HCT116 (cell line): Measurements from ENCODE around the gene CBR1. TPM values are rescaled to one million over a fixed set of nuclear protein-coding genes. Genes with fewer than 3 reads are reported as not detected.

Experiments
- ATAC-seq: fragments of 200-7000 bp; cut with Tn5 transposase; 2 replicates; pipeline ENCODE4 v1.9.1; 2020; ENCODE audit warnings: mild to moderate bottlenecking, moderate library complexity
- BruUV-seq: library from RNA; stranded (reverse); fragments of 400-500 nt; replicated peaks from 2 replicates; lab custom pipeline; 2021; lab: Mats Ljungman, UMichigan
- CTCF ChIA-PET: fragments of 300-600 bp; sonication (Branson Sonifier 250); formaldehyde crosslinking; loops from one replicate; lab custom pipeline; 2021; ENCODE audit warnings: antibody characterized with exemption; lab: Charles Lee
- POLR2A ChIA-PET: fragments of 300-600, 350-600 bp; sonication (Branson Sonifier 250); formaldehyde crosslinking; loops from one replicate; lab custom pipeline; 2021; ENCODE audit warnings: antibody characterized with exemption; lab: Charles Lee
- RAD21 ChIA-PET, 2 experiments: fragments of 300-600 bp; sonication (Branson Sonifier 250); formaldehyde crosslinking; loops; one replicate each; lab custom pipeline; 2023; ENCODE audit warnings: low total read pairs in 2 of 2; ENCODE audit not compliant: uncharacterized antibody in 2 of 2, unreplicated experiment in 2 of 2, low non-redundant PET in 1 of 2; lab: Charles Lee
- DNase-seq: peaks from one replicate; pipeline ENCODE4 v3.0.0-alpha.2; 2010; ENCODE audit warnings: low read depth, low spot score
- H2AFZ ChIP-seq: fragments of 200-600 bp; shearing (Covaris generic), sonication (generic); 2 replicates; pipeline ENCODE4 v1.6.1; 2017; ENCODE audit warnings: low read depth, mixed run types, mixed read lengths, antibody characterized with exemption, low read length; ENCODE audit not compliant: poor library complexity, severe bottlenecking
- H3K27ac ChIP-seq: 2 replicates; pipeline ENCODE4 v1.5.1; 2012; ENCODE audit warnings: low read depth, low read length
- H3K27me3 ChIP-seq: fragments of 200-600 bp; sonication (generic); 2 replicates; pipeline ENCODE4 v1.6.1; 2016; ENCODE audit warnings: mixed run types, low read length, mixed read lengths; ENCODE audit not compliant: insufficient read depth
- H3K36me3 ChIP-seq, 2 experiments: fragments of 200-500 bp in 1 of 2; fragments of 200-600 bp in 1 of 2; sonication (Bioruptor generic) in 1 of 2; sonication (generic) in 1 of 2; 2 replicates each; pipeline versions ENCODE4 v1.5.1 to v1.6.1; 2014 to 2016; ENCODE audit warnings: low read length in 2 of 2, inconsistent platforms in 1 of 2, mixed read lengths in 1 of 2, mixed run types in 1 of 2; ENCODE audit not compliant: insufficient read depth in 2 of 2, control insufficient read depth in 1 of 2
- H3K4me1 ChIP-seq, 2 experiments: fragments of 200-600 bp in 1 of 2; sonication (generic) in 1 of 2; 2 replicates each; pipeline versions ENCODE4 v1.5.1 to v1.6.1; 2012 to 2017; ENCODE audit warnings: low read length in 2 of 2, inconsistent platforms in 1 of 2, mild to moderate bottlenecking in 1 of 2, mixed read lengths in 1 of 2, mixed run types in 1 of 2, moderate library complexity in 1 of 2; ENCODE audit not compliant: insufficient read depth in 2 of 2, control insufficient read depth in 1 of 2
- H3K4me2 ChIP-seq: fragments of 200-600 bp; sonication (generic); 2 replicates; pipeline ENCODE4 v1.6.1; 2017; ENCODE audit warnings: mixed run types, low read length, mixed read lengths
- H3K4me3 ChIP-seq, 2 experiments: fragments of 200-600 bp in 1 of 2; sonication (generic) in 1 of 2; replicated peaks in 1 of 2; 2 replicates each; pipeline ENCODE4 v1.5.1; 2011 to 2016; ENCODE audit warnings: low read length in 2 of 2, control low read depth in 1 of 2, low read depth in 1 of 2, mild to moderate bottlenecking in 1 of 2, mixed read lengths in 1 of 2, mixed run types in 1 of 2
- H3K79me2 ChIP-seq: fragments of 200-600 bp; sonication (generic); 2 replicates; pipeline ENCODE4 v1.6.1; 2017; ENCODE audit warnings: mild to moderate bottlenecking, mixed run types, low read length, moderate library complexity, mixed read lengths; ENCODE audit not compliant: insufficient read depth
- H3K9ac ChIP-seq: fragments of 200-600 bp; sonication (generic); 2 replicates; pipeline ENCODE4 v1.6.1; 2016; ENCODE audit warnings: low read length, mixed read lengths
- H3K9me2 ChIP-seq: fragments of 200-600 bp; sonication (generic), shearing (Covaris generic); 2 replicates; pipeline ENCODE4 v1.6.1; 2017; ENCODE audit warnings: mixed run types, mild to moderate bottlenecking, moderate library complexity; ENCODE audit not compliant: insufficient read depth
- H3K9me3 ChIP-seq, 2 experiments: fragments of 200-500 bp in 1 of 2; fragments of 200-600 bp in 1 of 2; sonication (Bioruptor generic) in 1 of 2; sonication (generic) in 1 of 2; 2 replicates each; pipeline ENCODE4 v1.6.1; 2014 to 2017; ENCODE audit warnings: low read length in 2 of 2, mixed read lengths in 2 of 2, inconsistent platforms in 1 of 2, low read depth in 1 of 2, mild to moderate bottlenecking in 1 of 2, mixed run types in 1 of 2, moderate library complexity in 1 of 2; ENCODE audit not compliant: control insufficient read depth in 1 of 2, insufficient read depth in 1 of 2
- H4K20me1 ChIP-seq: fragments of 200-600 bp; sonication (generic), shearing (Covaris generic); 2 replicates; pipeline ENCODE4 v1.6.1; 2017; ENCODE audit warnings: mixed run types, mild to moderate bottlenecking, moderate library complexity; ENCODE audit not compliant: insufficient read depth
- CBX3 ChIP-seq: IDR thresholded peaks from 2 replicates; pipeline ENCODE4 v1.6.1; 2012; ENCODE audit warnings: low read depth
- CEBPB ChIP-seq: IDR thresholded peaks from 2 replicates; pipeline ENCODE4 v1.6.1; 2012; ENCODE audit warnings: low read depth
- ELF1 ChIP-seq: IDR thresholded peaks from 2 replicates; pipeline ENCODE4 v1.6.1; 2012; ENCODE audit warnings: low read depth, borderline replicate concordance
- EZH2 ChIP-seq: fragments of 200-600 bp; sonication (generic); IDR thresholded peaks from 2 replicates; pipeline ENCODE4 v1.6.1; 2017; ENCODE audit warnings: antibody characterized with exemption, mixed run types
- FOSL1 ChIP-seq: IDR thresholded peaks from 2 replicates; pipeline ENCODE4 v1.6.1; 2012; ENCODE audit warnings: low read depth
- JUND ChIP-seq: IDR thresholded peaks from 2 replicates; pipeline ENCODE4 v1.6.1; 2012
- POLR2AphosphoS5 ChIP-seq: IDR thresholded peaks from 2 replicates; pipeline ENCODE4 v1.6.1; 2011; ENCODE audit warnings: mild to moderate bottlenecking, low read depth, low read length, moderate library complexity
- SIN3A ChIP-seq: IDR thresholded peaks from 2 replicates; pipeline ENCODE4 v1.6.1; 2012; ENCODE audit warnings: low read depth
- SP1 ChIP-seq: IDR thresholded peaks from 2 replicates; pipeline ENCODE4 v1.6.1; 2012; ENCODE audit warnings: low read depth
- YY1 ChIP-seq: IDR thresholded peaks from 2 replicates; pipeline ENCODE4 v1.6.1; 2011; ENCODE audit warnings: low read length, low read depth, moderate library complexity, mild to moderate bottlenecking; ENCODE audit not compliant: insufficient replicate concordance; ENCODE audit errors: extremely low read depth
- ZFX ChIP-seq: fragments of 450-650 bp; IDR thresholded peaks from 2 replicates; pipeline ENCODE4 v1.6.1; 2017
- intact Hi-C: fragments of 100-400 bp; cut with micrococcal nuclease; formaldehyde crosslinking; loops from 2 replicates; pipeline ENCODE4 v1.10.0; 2022
- total RNA-seq: library from RNA; stranded (reverse); gene quantifications from one replicate; pipeline ENCODE4 v1.2.1, GENCODE V29; 2021; ENCODE audit not compliant: unreplicated experiment
- TF ChIP-seq, protein P1 (sequence below): IDR thresholded peaks from 2 replicates; pipeline ENCODE4 v1.6.1; 2012
- TF ChIP-seq, protein P2 (sequence below): IDR thresholded peaks from 2 replicates; pipeline ENCODE4 v1.6.1; 2011; ENCODE audit warnings: mild to moderate bottlenecking, low read length, moderate library complexity; ENCODE audit not compliant: insufficient replicate concordance; ENCODE audit errors: extremely low read depth
- TF ChIP-seq, protein P3 (sequence below), 3 experiments: fragments of 200-600 bp in 1 of 3; sonication (generic) in 1 of 3; IDR thresholded peaks in 2 of 3; conservative IDR thresholded peaks in 1 of 3; 2 replicates each; pipeline ENCODE4 v1.5.1; 2012 to 2017; ENCODE audit warnings: low read depth in 2 of 3, low read length in 2 of 3, antibody characterized with exemption in 1 of 3, borderline replicate concordance in 1 of 3, control low read depth in 1 of 3, mild to moderate bottlenecking in 1 of 3, mixed read lengths in 1 of 3, mixed run types in 1 of 3, moderate library complexity in 1 of 3; ENCODE audit not compliant: insufficient read depth in 1 of 3
- TF ChIP-seq, protein P4 (sequence below): IDR thresholded peaks from 2 replicates; pipeline ENCODE4 v1.6.1; 2012

CBR1 gene
- total RNA-seq, 1 experiment from 2014 or later, result 0.91 TPM

DNA sequence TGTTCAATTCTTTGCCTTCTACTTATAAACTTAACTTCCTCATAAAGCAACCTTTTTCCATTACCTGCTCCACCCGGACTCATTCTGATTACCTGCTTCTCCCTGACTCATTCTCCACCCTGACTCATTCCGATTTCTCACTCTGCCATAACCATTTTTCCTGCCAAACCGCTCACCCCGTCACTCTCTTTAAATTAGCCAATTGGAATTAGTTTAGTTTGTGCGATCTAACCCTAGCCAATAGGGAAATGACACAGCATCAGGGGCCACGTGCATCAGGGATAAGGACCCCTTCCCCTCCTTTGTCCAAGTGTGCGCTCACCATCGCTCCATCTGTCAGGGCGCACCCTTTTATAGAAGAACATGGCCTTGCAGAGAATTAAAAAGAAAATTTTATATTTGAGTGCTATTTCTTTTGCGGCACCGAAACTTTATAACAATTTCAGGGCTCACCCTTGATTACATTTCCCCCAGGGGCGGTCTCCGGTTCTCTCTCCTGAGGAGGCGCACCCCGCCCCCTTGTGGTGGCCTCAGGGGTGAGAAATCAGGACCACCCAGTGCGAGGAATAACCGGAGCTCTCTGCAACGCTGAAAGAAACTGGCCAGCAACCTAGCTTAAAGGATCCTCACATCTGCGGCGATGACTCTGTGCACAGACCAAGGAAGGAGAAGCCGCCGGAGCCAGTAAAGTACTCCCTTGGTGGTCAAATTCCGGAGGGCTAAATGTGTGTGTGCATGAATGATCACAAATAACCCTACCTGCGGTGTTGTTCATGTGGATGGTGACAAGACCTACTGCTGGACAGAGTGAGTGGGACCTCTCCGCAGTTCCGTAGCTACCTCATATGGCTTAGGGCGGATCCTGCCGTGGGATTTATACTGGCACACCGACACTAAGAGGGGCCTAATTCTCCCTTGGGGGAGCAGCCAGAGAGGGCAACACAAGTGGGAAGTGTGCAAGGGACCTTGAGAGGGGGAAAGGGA is 34.8 kb downstream of the CBR1 start (continued):
- TF ChIP-seq FOSL1, result peak; percentile 30; the same call in 1 of the 2 replicates
- TF ChIP-seq SIN3A, result no peak
- TF ChIP-seq CEBPB, result no peak
- TF ChIP-seq ELF1, result no peak
- TF ChIP-seq ZFX, result no peak
- TF ChIP-seq, all 23 proteins: peak for 4

DNA sequence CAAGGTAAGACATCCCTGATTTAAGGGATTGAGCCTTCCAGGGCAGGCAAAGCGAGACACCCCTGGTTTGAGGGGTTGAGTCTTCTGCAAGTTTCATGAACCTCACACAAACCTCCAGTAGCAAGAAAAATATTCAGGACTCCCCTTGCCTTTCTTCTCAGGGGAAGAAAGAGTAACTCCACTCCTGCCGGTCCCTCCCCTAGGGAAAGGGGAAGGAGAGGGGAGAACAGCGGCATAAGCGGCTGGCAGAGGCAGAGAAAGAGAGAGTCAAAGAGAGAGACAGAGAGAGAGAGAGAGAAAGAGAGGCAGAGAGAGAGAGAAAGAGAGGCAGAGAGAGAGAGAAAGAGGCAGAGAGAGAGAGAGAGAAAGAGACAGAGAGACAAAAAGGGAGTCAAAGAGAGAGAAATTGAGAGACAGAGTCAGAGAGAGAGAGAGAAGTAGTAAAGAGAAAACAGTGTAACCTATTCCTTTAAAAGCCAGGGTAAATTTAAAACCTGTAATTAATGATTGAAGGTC is 35.6 kb downstream of the CBR1 start:
- no peak overlapping the region for H3K27ac ChIP-seq
- TF ChIP-seq CBX3, result no peak
- no peak for TF ChIP-seq ZFX
- TF ChIP-seq YY1, result no peak
- no peak for TF ChIP-seq JUND
- TF ChIP-seq, protein P1, sequence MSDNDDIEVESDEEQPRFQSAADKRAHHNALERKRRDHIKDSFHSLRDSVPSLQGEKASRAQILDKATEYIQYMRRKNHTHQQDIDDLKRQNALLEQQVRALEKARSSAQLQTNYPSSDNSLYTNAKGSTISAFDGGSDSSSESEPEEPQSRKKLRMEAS, result no peak
- TF ChIP-seq, protein P2, sequence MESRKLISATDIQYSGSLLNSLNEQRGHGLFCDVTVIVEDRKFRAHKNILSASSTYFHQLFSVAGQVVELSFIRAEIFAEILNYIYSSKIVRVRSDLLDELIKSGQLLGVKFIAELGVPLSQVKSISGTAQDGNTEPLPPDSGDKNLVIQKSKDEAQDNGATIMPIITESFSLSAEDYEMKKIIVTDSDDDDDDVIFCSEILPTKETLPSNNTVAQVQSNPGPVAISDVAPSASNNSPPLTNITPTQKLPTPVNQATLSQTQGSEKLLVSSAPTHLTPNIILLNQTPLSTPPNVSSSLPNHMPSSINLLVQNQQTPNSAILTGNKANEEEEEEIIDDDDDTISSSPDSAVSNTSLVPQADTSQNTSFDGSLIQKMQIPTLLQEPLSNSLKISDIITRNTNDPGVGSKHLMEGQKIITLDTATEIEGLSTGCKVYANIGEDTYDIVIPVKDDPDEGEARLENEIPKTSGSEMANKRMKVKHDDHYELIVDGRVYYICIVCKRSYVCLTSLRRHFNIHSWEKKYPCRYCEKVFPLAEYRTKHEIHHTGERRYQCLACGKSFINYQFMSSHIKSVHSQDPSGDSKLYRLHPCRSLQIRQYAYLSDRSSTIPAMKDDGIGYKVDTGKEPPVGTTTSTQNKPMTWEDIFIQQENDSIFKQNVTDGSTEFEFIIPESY, result no peak
- no peak for TF ChIP-seq SIN3A
- no peak for TF ChIP-seq SP1
- TF ChIP-seq EZH2, result no peak
- TF ChIP-seq, protein P3, sequence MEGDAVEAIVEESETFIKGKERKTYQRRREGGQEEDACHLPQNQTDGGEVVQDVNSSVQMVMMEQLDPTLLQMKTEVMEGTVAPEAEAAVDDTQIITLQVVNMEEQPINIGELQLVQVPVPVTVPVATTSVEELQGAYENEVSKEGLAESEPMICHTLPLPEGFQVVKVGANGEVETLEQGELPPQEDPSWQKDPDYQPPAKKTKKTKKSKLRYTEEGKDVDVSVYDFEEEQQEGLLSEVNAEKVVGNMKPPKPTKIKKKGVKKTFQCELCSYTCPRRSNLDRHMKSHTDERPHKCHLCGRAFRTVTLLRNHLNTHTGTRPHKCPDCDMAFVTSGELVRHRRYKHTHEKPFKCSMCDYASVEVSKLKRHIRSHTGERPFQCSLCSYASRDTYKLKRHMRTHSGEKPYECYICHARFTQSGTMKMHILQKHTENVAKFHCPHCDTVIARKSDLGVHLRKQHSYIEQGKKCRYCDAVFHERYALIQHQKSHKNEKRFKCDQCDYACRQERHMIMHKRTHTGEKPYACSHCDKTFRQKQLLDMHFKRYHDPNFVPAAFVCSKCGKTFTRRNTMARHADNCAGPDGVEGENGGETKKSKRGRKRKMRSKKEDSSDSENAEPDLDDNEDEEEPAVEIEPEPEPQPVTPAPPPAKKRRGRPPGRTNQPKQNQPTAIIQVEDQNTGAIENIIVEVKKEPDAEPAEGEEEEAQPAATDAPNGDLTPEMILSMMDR (IDR thresholded peaks at IDR 0.05 in 2 of 3, conservative IDR thresholded peaks at IDR 0.05 in 1 of 3; ENCODE audit: borderline replicate concordance in 1 of 3, insufficient read depth in 1 of 3, low read depth in 2 of 3, low read length in 2 of 3), result no peak
- TF ChIP-seq, protein P4, sequence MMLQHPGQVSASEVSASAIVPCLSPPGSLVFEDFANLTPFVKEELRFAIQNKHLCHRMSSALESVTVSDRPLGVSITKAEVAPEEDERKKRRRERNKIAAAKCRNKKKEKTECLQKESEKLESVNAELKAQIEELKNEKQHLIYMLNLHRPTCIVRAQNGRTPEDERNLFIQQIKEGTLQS, result no peak
- TF ChIP-seq FOSL1, result no peak
- no peak for TF ChIP-seq POLR2AphosphoS5

More for the DNA sequence above, 35.6 kb downstream of the CBR1 start:
- Histone ChIP-seq H3K36me3 (no peaks in the 10 kb centered on the region), H3K9ac (no peak overlapping the region), H3K9me3 (no peaks in the 10 kb centered on the region), H3K4me2 (no peak overlapping the region), H3K27me3 (no peaks in the 10 kb centered on the region), H3K79me2 (no peaks in the 10 kb centered on the region), H3K4me1 (peaks cover 0 to 8% of the 10 kb centered on the region in 2 experiments; a peak in 2 of 4 replicates), H3K9me2 (no peaks in the 10 kb centered on the region), H2AFZ (no peak overlapping the region), H4K20me1 (no peaks in the 10 kb centered on the region), H3K4me3 (no peak overlapping the region)
- ChIA-PET RAD21 (no interaction called here), CTCF (no interaction called here), POLR2A (no interaction called here)
- no TSS peak for BruUV-seq
- DNase-seq (no peak), ATAC-seq (no peak)
- intact Hi-C loops, result no loop called here
